NCI-H510A treated with DMSO at 0.1 percent for 48 hours (cell line): ENCODE measurements around the gene TRIM47.
"Not testable (repeated sequence)": the region's sequence is repeated elsewhere in the genome, so short reads cannot be mapped to it uniquely, and the experiment has no call there.

ENCODE experiments used
- DNase-seq: peaks from one replicate; lab custom pipeline; 2025; lab: John Stamatoyannopoulos, UW

Gene TRIM47

DNA sequence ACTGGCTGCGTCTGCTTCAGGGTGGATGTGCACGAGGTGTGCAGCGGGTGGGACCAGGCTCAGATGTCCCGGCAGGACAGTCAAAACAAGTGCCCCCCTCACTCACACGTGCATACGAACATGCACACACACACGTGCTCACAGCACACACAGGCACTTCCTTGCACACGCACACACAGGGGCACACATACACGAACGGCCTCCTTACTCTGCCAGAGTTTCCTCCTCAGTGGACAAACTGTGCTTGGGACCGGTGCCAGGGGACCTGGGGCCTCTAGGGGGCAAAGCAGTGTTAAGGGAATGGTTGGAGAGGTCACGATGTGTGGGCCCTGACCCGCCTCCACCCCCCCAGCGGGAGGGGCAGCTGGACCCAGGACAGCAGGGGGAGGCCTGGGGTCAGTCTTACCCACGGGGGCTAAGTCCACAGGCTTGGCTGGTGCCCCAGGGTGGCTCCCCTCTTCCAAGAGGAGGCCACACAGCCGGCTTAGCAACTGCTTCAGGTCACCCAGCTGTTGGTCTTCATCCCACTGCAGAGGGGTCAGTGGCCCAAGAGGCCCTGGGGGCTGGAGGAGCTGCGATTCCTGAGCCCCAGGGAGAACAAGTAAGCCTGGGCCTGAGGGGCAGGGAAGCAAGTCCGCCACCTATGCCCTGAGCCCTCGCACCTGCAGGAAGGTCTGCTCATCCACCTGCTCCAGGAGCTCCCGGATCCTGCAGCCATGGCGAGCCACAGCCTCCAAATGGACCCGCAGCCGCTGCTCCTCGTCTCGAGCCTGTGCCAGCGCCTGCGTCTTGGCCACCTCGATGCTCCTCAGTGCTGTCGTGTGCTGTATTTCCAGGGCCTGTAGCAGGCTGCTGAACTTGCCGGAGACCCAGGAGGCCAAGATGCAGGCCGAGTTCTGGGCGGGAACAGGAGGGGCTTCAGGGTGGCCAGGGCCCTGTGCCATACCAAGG lies 13.5 kb upstream of the TRIM47 start:
- DNase-seq: no peak

DNA sequence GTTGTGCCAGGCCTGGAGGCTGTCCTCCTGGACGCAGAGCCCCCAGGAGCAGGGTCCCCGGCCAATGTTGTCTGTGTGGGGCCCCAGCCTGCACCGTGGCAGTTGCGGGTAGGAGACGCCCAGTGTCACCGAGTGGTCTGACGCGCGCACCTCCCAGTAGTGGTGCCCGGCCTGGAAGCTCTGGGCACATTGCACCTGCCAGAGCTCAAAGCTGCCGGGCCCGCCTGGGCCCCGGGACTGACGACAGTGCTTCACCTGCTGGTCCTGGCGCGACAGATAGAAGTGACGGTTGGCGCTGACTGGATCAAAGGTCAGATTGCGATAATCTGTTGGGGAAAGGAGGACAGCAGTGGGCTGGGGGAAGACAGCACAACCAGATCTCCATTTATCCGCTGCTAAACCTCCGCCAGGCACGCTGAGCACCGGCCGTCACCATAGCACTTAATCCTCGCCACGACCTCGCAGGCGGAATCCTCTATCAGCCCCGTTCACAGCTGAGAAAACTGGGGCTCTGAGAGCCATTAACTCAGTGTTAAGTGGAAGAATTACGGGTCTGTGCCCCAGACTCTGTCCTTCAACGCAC lies 12.7 kb upstream of the TRIM47 start:
- no peak for DNase-seq

DNA sequence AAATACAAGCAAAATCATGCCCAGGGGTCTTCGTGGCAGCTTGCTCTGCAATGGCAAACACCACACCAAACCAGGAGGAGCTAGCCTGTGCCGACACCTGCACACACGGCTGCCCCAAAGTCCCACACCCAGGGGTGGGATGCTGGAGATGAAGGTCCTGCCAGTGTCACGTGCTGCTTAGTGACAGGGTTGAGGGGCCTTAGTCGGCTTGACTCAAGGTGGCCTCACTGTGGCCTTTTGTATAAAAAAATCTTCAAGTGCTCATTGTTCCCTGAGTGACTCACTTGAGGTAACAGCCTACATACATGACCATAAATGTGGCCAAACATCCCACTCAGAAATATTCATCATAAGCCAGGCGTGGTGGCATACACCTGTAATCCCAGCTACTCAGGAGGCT lies 11.1 kb upstream of the TRIM47 start:
- no peak for DNase-seq

GRCh38 chr17:75888484-75888883 lies 10.1 kb upstream of the TRIM47 start:
- no peak for DNase-seq

DNA sequence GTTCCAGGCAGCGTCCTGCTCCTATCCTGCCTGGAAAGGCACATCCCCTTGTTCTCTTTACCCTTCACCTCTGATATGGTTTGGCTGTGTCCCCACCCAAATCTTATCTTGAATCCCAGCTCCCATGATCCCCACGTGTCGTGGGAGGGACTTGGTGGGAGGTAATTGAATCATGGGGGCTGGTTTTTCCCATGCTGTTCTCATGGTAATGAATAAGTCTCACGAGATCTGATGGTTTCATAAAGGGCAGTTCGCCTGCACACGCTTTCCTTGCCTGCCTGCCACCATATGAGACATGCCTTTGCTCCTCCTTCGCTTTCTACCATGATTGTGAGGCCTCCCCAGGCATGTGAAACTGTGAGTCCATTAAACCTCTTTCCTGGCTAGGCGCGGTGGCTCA lies 7.5 kb upstream of the TRIM47 start:
- DNase-seq: not testable (repeated sequence)

GRCh38 chr17:75885431-75885830 lies 7.0 kb upstream of the TRIM47 start:
- DNase-seq: no peak

DNA sequence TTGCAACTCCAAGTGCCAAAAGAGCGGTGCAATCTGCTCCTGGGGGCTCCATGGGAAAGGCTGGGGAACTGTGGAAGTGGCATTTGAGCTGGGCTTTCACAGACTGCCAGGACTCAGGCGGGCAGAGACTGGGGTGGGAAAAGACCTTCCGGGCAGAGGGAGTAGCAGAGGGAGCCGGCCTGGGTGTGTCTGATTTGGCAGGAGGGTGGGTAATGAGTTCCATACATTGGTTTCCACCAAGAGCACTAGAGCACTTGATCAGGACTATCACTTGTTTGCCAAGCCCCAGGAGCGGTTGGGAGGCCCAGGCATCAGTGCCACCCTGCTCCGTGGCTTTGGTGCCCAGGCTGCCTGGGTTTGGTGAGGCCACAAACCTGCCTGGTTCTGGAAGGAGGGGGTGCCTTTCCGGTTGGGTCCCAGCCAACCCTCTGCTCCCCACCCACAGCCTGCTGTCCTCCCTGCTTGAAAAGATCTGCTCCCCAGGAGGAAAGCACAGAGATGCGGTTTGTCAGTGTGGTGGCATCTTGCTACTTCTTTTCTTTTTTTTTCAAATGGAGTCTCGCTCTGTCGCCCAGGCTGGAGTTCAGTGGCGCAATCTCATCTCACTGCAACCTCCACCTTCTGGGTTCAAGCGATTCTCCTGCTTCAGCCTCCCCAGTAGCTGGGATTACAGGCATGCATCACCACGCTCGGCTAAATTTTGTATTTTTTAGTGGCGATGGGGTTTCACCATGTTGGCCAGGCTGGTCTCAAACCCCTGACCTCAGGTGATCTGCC lies 3.5 kb upstream of the TRIM47 start:
- no peak for DNase-seq

DNA sequence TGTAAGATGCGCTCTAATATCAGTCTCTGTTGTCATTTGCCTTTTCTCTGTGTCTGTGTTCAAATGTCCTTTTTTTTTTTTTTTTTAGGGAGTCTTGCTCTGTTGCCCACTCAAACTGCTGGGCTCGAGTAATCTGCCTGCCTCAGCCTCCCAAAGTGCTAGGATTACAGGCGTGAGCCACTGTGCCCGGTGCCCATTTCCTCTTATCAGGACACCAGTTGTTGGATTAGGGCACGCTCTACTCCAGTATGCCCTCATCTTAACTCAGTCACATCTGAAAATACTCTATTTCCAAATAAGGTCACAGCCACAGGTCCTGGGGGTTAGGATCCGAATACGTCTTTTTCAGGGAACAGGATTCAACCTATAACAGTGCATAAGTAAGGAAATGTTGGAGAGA lies 1.9 kb upstream of the TRIM47 start:
- DNase-seq: no peak

GRCh38 chr17:75877752-75878173 lies 618 bp downstream of the TRIM47 start:
- peak; percentile 56 for DNase-seq

GRCh38 chr17:75876938-75877751 lies 1.2 kb downstream of the TRIM47 start:
- DNase-seq: peak; percentile 55

GRCh38 chr17:75876190-75876937 lies 2.0 kb downstream of the TRIM47 start:
- DNase-seq: peak; percentile 78

GRCh38 chr17:75875940-75876189 lies 2.5 kb downstream of the TRIM47 start:
- DNase-seq: no peak

- DNase-seq: no peak
Observed at GRCh38 chr17:75875182-75875939, 3.0 kb downstream of the TRIM47 start.

DNA sequence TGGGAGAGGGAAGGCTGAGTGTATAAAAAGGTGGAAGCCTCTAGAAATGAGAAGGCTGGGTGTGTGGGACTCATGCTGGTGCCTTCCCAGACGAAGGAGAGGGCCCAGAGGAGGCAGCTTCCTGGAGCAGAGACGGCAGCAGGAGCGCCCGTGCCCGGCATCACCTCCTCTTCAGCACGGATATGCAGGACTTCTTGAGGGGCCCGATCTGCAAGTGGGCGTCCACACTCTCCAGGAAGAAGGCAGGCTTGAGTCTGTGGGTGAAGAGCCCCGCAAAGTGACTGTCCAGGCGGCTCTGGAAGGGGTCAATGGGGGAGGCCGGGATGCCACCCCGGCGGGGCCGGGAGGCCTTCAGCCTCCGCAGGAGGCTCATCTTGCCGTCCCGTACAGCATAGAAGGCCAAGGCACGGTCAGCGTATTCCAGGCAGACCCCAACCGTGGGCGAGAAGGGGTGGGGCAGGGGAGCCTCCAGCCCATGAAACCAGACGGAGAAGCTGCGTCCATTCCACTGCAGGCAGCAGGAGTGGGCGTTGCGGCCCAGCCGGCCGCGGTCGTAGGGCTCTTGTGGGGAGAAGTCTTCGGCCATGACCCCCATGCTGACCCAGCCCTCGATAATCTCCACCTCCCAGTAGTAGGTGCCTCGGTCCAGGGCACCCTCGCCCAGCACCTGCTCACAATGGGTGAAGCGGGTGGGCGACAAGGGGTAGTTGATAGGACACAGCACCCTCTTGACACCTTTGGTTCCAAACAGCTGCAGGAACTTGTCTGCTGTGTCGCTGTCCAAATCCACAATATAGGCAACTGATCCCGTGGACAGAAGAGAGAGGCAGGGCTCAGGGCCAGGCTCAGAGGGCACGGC lies 3.8 kb downstream of the TRIM47 start:
- no peak for DNase-seq

DNA sequence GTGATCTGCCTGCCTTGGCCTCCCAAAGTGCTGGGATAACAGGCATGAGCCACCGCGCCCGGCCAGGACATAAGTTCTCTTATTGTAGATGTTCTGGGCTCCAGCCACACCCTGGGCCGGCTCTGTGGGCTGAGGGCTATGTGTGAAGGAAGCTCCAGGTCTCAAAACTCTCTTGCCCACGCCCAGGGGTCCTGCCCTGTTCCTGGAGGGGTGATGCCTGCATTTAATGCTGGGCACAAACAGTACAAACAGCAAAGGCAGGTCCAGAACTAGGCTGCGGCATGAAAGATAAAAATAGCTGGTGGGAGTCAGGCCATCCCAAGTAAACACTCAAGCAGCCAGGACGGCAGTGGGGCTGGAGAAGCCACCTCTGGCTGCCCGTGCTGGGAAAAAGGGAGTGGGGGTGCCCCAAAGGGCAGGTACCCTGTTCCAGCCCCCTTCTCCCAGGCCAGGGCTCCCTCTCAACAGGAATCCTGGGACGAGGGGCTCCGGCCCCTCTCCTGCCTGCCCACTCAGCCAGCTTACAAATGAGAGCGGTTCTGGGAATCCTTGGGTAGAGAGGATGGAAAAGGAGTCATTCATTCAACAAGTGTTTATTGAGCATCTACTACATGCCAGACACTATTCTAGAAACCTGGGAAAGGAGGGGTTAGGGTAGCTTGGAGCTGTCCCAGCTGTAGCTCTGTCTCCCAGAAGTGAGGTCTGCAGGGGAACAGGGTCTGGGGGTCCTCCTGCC lies 4.6 kb downstream of the TRIM47 start:
- no peak for DNase-seq

GRCh38 chr17:75872434-75873351 lies 5.7 kb downstream of the TRIM47 start:
- DNase-seq: no peak

DNA sequence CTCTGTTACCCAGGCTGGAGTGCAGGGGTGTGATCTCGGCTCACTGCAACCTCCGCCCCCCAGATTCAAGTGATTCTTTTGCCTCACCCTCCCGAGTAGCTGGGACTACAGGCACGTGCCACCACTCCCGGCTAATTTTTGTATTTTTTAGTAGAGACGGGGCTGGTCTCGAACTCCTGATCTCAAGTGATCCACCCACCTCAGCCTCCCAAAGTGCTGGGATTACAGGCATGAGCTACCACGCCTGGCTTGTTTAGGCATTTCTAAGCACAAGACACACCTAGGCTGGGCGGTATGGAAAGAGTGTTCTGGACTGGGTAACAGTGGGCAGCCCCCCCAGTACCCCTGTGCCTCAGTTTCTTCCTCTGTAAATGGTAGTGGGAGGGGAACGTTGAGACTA lies 8.2 kb downstream of the TRIM47 start:
- DNase-seq: not testable (repeated sequence)
